Lower leg skin (tissue), 4 donors: Measurements from ENCODE around the gene GPC5. TPM values are rescaled to one million over a fixed set of nuclear protein-coding genes. Genes with fewer than 3 reads are reported as not detected.

Source experiments
- DNase-seq, 2 donors: peaks; one replicate each; pipeline ENCODE4 v3.0.0-alpha.2; 2019; ENCODE audit warnings: low spot score in 2 of 2
- H3K4me3 ChIP-seq: fragments of 200-600 bp; sonication (generic); 2 replicates; pipeline ENCODE4 v1.5.1; 2017; ENCODE audit warnings: mild to moderate bottlenecking, low read depth; ENCODE audit not compliant: poor library complexity, severe bottlenecking
- CTCF ChIP-seq, 3 donors: fragments of 450-650 bp; IDR thresholded peaks; one replicate each; pipeline ENCODE4 v1.5.1; 2016; ENCODE audit warnings: antibody characterized with exemption in 3 of 3, mild to moderate bottlenecking in 3 of 3, moderate library complexity in 2 of 3
- POLR2A ChIP-seq, 2 donors: fragments of 450-650 bp; IDR thresholded peaks; one replicate each; pipeline ENCODE4 v1.6.1; 2016 to 2017; ENCODE audit warnings: antibody characterized with exemption in 2 of 2, mild to moderate bottlenecking in 1 of 2, moderate library complexity in 1 of 2
- WGBS, 2 donors: methylation state at CpG; one replicate each; pipeline ENCODE4 v1.1.5; 2018; 5-methylcytosine and 5-hydroxymethylcytosine counted together
- intact Hi-C: fragments of 100-400 bp; cut with DNase I; formaldehyde crosslinking; loops from one replicate; pipeline ENCODE4 v1.15.0; 2023; ENCODE audit warnings: low total_unique reads
- total RNA-seq, 4 donors: library from RNA; depleted of rRNA; stranded (reverse); fragments of >200 nt; gene quantifications; one replicate each; pipeline ENCODE4 v1.1.0, GENCODE V29; 2016

GPC5 gene
- total RNA-seq, 4 donors from 2014 or later, result 0.46 to 1.3 (median 0.82) TPM

GRCh38 chr13:92626274-92626673, 1227.9 kb downstream of the GPC5 start:
- TF ChIP-seq POLR2A (IDR thresholded peaks at IDR 0.05) (no peak), CTCF (IDR thresholded peaks at IDR 0.05) (no peak)
- WGBS, 2 donors, result 72 to 75% methylated on average over 4 of the region's 4 CpGs
- no peak overlapping the region for H3K4me3 ChIP-seq
- intact Hi-C loops, result no loop called here
- no peak for DNase-seq

- intact Hi-C loops, result no loop called here
- H3K4me3 ChIP-seq, result no peak overlapping the region
- no peak for DNase-seq
- WGBS, 2 donors, result 81 to 85% methylated on average over 5 of the region's 5 CpGs
- TF ChIP-seq CTCF (IDR thresholded peaks at IDR 0.05) (no peak), POLR2A (IDR thresholded peaks at IDR 0.05) (no peak)
Observed at GRCh38 chr13:92640936-92641335, 1242.5 kb downstream of the GPC5 start.

- intact Hi-C loops, result no loop called here
- DNase-seq, result no peak
- H3K4me3 ChIP-seq, result no peak overlapping the region
- no peak for TF ChIP-seq POLR2A (IDR thresholded peaks at IDR 0.05)
- TF ChIP-seq CTCF (IDR thresholded peaks at IDR 0.05), result no peak
Observed at GRCh38 chr13:92649140-92649813, 1250.9 kb downstream of the GPC5 start.

GRCh38 chr13:92656103-92656502, 1257.7 kb downstream of the GPC5 start:
- 86 to 97% methylated on average over 1 of the region's 1 CpG for WGBS, 2 donors
- no peak for TF ChIP-seq POLR2A (IDR thresholded peaks at IDR 0.05)
- no peak for TF ChIP-seq CTCF (IDR thresholded peaks at IDR 0.05)
- H3K4me3 ChIP-seq, result no peak overlapping the region
- DNase-seq, result no peak
- intact Hi-C loops, result no loop called here

- no peak overlapping the region for H3K4me3 ChIP-seq
- intact Hi-C loops, result no loop called here
- no peak for DNase-seq
- 88 to 95% methylated on average over 7 of the region's 7 CpGs for WGBS, 2 donors
- no peak for TF ChIP-seq POLR2A (IDR thresholded peaks at IDR 0.05)
- no peak for TF ChIP-seq CTCF (IDR thresholded peaks at IDR 0.05)
Observed at GRCh38 chr13:92656648-92657047, 1258.2 kb downstream of the GPC5 start.

GRCh38 chr13:92657565-92657964, 1259.1 kb downstream of the GPC5 start:
- no peak for DNase-seq

More at GRCh38 chr13:92657565-92657964, 1259.1 kb downstream of the GPC5 start:
- intact Hi-C loops, result no loop called here
- no peak overlapping the region for H3K4me3 ChIP-seq
- no peak for TF ChIP-seq CTCF (IDR thresholded peaks at IDR 0.05)
- TF ChIP-seq POLR2A (IDR thresholded peaks at IDR 0.05), result no peak
